GM12878 (cell line): Measurements from ENCODE around the gene TMEM33. TPM values are rescaled to one million over a fixed set of nuclear protein-coding genes. Genes with fewer than 3 reads are reported as not detected.

Source experiments
- ATAC-seq: fragments of 200-7000 bp; cut with Tn5 transposase; 3 replicates; pipeline ENCODE4 v1.9.1; 2020; ENCODE audit warnings: mild to moderate bottlenecking, moderate library complexity
- BruUV-seq: library from RNA; stranded (reverse); fragments of 400-500 nt; replicated peaks from 2 replicates; lab custom pipeline; 2021; lab: Mats Ljungman, UMichigan
- CTCF ChIA-PET: fragments of 300-600 bp; sonication (Branson Sonifier 250); formaldehyde crosslinking; extraction: SDS; loops from one replicate; lab custom pipeline; 2021; ENCODE audit warnings: inconsistent platforms; lab: Yijun Ruan, JAX
- POLR2A ChIA-PET: fragments of 350-600 bp; formaldehyde crosslinking; extraction: SDS; loops from one replicate; lab custom pipeline; 2021; ENCODE audit warnings: inconsistent platforms; lab: Charles Lee
- RAD21 ChIA-PET: fragments of 300-600 bp; sonication (Branson Sonifier 250); formaldehyde crosslinking; loops from one replicate; lab custom pipeline; 2023; ENCODE audit warnings: antibody characterized with exemption; ENCODE audit not compliant: unreplicated experiment; lab: Charles Lee
- SMC1A ChIA-PET: fragments of 300-600 bp; sonication (Branson Sonifier 250); formaldehyde crosslinking; loops from one replicate; lab custom pipeline; 2023; ENCODE audit not compliant: unreplicated experiment, uncharacterized antibody; lab: Charles Lee
- DNase-seq: peaks from one replicate; pipeline ENCODE4 v3.0.0-alpha.2; 2011; ENCODE audit warnings: low read depth, low spot score
- FAIRE-seq: peaks from 3 replicates; lab custom pipeline; 2011; peaks lifted over from hg19 to GRCh38; lab: Jason Lieb, UNC
- H2AFZ ChIP-seq: 2 replicates; pipeline ENCODE4 v1.6.0; 2011; ENCODE audit warnings: low read depth, low read length, control low read depth; ENCODE audit not compliant: control insufficient read depth
- H3K27ac ChIP-seq: 2 replicates; pipeline ENCODE4 v1.5.1; 2011; ENCODE audit warnings: control low read depth; ENCODE audit not compliant: control insufficient read depth, insufficient read depth
- H3K27me3 ChIP-seq, 2 experiments: replicated peaks in 1 of 2; 2 replicates each; pipeline versions ENCODE4 v1.6.0 to v1.6.1; 2011; ENCODE audit warnings: low read length in 1 of 2; ENCODE audit not compliant: control insufficient read depth in 2 of 2, insufficient read depth in 2 of 2
- H3K36me3 ChIP-seq, 2 experiments: 2 replicates each; pipeline ENCODE4 v1.5.1; 2011; ENCODE audit warnings: low read length in 1 of 2; ENCODE audit not compliant: control insufficient read depth in 2 of 2, insufficient read depth in 2 of 2
- H3K4me1 ChIP-seq: 2 replicates; pipeline ENCODE4 v1.6.1; 2011; ENCODE audit warnings: mild to moderate bottlenecking, low read length, moderate library complexity, mixed read lengths; ENCODE audit not compliant: control insufficient read depth, insufficient read depth
- H3K4me2 ChIP-seq: 2 replicates; pipeline ENCODE4 v1.6.0; 2011; ENCODE audit warnings: control low read depth; ENCODE audit not compliant: control insufficient read depth, insufficient read depth
- H3K4me3 ChIP-seq: fragments of 200-600 bp; sonication (generic); 2 replicates; pipeline ENCODE4 v1.5.1; 2016
- H3K79me2 ChIP-seq: 2 replicates; pipeline ENCODE4 v1.6.0; 2011; ENCODE audit warnings: low read length; ENCODE audit not compliant: control insufficient read depth, insufficient read depth
- H3K9ac ChIP-seq: 2 replicates; pipeline ENCODE4 v1.8.0; 2011; ENCODE audit warnings: low read length, control low read depth, mixed read lengths; ENCODE audit not compliant: control insufficient read depth, insufficient read depth
- H3K9me3 ChIP-seq: replicated peaks from 3 replicates; pipeline ENCODE4 v1.5.1; 2011; ENCODE audit warnings: mild to moderate bottlenecking, low read length; ENCODE audit not compliant: control insufficient read depth, insufficient read depth
- H4K20me1 ChIP-seq: 2 replicates; pipeline ENCODE4 v1.6.0; 2011; ENCODE audit not compliant: control insufficient read depth, insufficient read depth
- IRF4 ChIP-seq: IDR thresholded peaks from 2 replicates; pipeline ENCODE4 v1.6.1; 2011; ENCODE audit warnings: low read depth, low read length
- JUNB ChIP-seq: IDR thresholded peaks from 2 replicates; pipeline ENCODE4 v1.6.1; 2016; ENCODE audit warnings: antibody characterized with exemption, mild to moderate bottlenecking
- NFYA ChIP-seq: IDR thresholded peaks from 2 replicates; pipeline ENCODE4 v1.6.1; 2011; ENCODE audit warnings: low read depth, mild to moderate bottlenecking, low read length, improper control_type of control experiment, borderline replicate concordance
- RB1 ChIP-seq: fragments of 450-650 bp; formaldehyde crosslinking; IDR thresholded peaks from 2 replicates; pipeline ENCODE4 v1.6.1; 2017; ENCODE audit warnings: mild to moderate bottlenecking, borderline replicate concordance
- in situ Hi-C: fragments of 300-500 bp; cut with MboI; formaldehyde crosslinking; loops from 9 replicates; pipeline ENCODE4 v1.14.3; 2018; ENCODE audit warnings: mixed read lengths
- intact Hi-C: fragments of 100-400 bp; cut with micrococcal nuclease; formaldehyde crosslinking; loops from one replicate; pipeline ENCODE4 v1.14.2; 2022; ENCODE audit not compliant: unreplicated experiment
- polyA plus RNA-seq, 11 experiments: library from polyadenylated mRNA; depleted of rRNA in 4 of 11; unstranded in 6 of 11; stranded (reverse) in 5 of 11; fragments of >200 nt; fragmentation: Nextera tagmentation in 4 of 11; fragmentation: Illumina TruSeq in 1 of 11; extraction: Ambion mirVana in 4 of 11; extraction: Trizol in 1 of 11; gene quantifications; 1 replicate in 1 of 11; 2 replicates in 10 of 11; pipeline versions ENCODE4 v1.2.1 to v1.2.3, GENCODE V29; 2011 to 2016; ENCODE audit warnings: inconsistent platforms in 2 of 11, missing spikeins in 2 of 11, low read depth in 1 of 11
- total RNA-seq, 4 experiments: library from RNA; depleted of rRNA in 3 of 4; stranded (reverse); fragments of >200 nt in 3 of 4; fragmentation: Illumina TruSeq in 1 of 4; extraction: Trizol in 1 of 4; gene quantifications; 2 replicates each; pipeline versions ENCODE4 v1.2.1 to v1.2.3, GENCODE V29; 2013 to 2021
- TF ChIP-seq, protein P1 (sequence below): IDR thresholded peaks from 2 replicates; pipeline ENCODE4 v1.6.1; 2012; ENCODE audit warnings: low read length, inconsistent platforms
- TF ChIP-seq, protein P2 (sequence below): IDR thresholded peaks from 2 replicates; pipeline ENCODE4 v1.6.1; 2011; ENCODE audit warnings: mild to moderate bottlenecking, low read depth, low read length, moderate library complexity; ENCODE audit not compliant: insufficient replicate concordance
- TF ChIP-seq, protein P3 (sequence below): fragments of 450-650 bp; IDR thresholded peaks from 2 replicates; pipeline ENCODE4 v1.6.1; 2017; ENCODE audit warnings: mild to moderate bottlenecking, low read depth, inconsistent platforms; ENCODE audit not compliant: poor library complexity, severe bottlenecking
- TF ChIP-seq, protein P4 (sequence below): IDR thresholded peaks from 2 replicates; pipeline ENCODE4 v1.6.1; 2012; ENCODE audit warnings: improper control_type of control experiment, low read depth, low read length; ENCODE audit not compliant: insufficient replicate concordance

Gene TMEM33
- total and polyA plus RNA-seq, 10 of the 15 experiments (the other 5 are each of a cell fraction or from before 2014, with no cell fraction given) = 7.9 to 60.2 (median 33.4) TPM

DNA sequence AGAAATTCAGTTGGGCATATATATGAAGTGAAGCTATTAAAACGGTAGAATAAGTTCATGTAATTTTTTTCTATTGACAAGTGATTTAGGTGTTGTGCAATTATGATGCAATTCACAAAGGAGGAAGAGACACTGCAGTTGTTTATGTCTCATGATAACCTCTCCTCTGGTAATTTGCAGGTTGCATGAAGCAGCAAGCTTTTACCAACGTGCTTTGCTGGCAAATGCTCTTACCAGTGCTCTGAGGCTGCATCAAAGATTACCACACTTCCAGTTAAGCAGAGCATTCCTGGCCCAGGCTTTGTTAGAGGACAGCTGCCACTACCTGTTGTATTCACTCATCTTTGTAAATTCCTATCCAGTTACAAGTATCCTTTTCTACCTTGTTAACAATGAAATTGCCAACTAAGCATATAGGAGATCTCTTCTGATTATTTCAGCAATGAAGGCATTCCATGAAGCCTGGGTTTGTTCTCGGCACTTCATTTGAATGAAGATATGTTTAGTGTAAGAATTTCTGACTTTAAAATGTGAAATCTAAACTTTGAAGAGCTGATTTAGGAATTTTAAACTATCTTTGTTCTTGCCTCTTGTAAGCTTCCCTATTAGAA lies 3.9 kb downstream of the TMEM33 start (continued):
- TF ChIP-seq, protein P1, sequence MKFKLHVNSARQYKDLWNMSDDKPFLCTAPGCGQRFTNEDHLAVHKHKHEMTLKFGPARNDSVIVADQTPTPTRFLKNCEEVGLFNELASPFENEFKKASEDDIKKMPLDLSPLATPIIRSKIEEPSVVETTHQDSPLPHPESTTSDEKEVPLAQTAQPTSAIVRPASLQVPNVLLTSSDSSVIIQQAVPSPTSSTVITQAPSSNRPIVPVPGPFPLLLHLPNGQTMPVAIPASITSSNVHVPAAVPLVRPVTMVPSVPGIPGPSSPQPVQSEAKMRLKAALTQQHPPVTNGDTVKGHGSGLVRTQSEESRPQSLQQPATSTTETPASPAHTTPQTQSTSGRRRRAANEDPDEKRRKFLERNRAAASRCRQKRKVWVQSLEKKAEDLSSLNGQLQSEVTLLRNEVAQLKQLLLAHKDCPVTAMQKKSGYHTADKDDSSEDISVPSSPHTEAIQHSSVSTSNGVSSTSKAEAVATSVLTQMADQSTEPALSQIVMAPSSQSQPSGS = no peak

DNA sequence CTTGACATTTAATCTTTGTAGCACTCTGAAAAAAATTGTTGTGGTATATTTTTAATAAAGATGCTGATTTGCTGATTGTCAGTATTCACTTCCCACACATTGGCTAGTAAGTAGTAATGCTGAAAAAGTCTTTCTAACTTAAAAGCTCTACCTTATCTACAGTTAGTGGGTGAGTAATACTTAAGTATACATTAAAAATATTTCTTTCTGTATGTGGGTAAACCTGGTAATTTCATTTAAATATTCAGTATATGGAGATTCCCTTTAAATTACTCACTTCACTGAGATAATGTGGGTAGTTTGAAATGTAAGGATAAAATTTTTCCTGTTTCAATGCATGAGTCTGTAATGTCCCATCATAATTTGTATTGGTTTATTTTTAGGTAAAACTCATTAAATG lies 5.6 kb downstream of the TMEM33 start:
- DNase-seq = no peak
- CTCF ChIA-PET = interaction anchor here (1.3 kb wide), 1 partner anchor 8 kb away, joined by 3 read pairs; no protein-coding TSS in a partner anchor
- Histone ChIP-seq H3K27ac (no peak overlapping the region), H3K79me2 (peaks cover 37% of the 10 kb centered on the region), H3K36me3 (peaks cover 0 to 20% of the 10 kb centered on the region in 2 experiments; a peak in 3 of 4 replicates), H3K9me3 (no peaks in the 10 kb centered on the region), H2AFZ (no peak overlapping the region), H3K4me2 (no peak overlapping the region), H4K20me1 (no peaks in the 10 kb centered on the region), H3K4me1 (peaks cover 3% of the 10 kb centered on the region; the same call in 1 of the 2 replicates), H3K9ac (no peak overlapping the region), H3K27me3 (no peaks in the 10 kb centered on the region), H3K4me3 (no peak overlapping the region)
- RAD21 ChIA-PET = no interaction called here
- BruUV-seq = no TSS peak
- SMC1A ChIA-PET = no interaction called here
- no peak for FAIRE-seq
- in situ Hi-C loops (no loop called here), intact Hi-C loops (no loop called here)
- no peak for ATAC-seq
- POLR2A ChIA-PET = no interaction called here
- TF ChIP-seq IRF4 (no peak), JUNB (no peak), NFYA (no peak), RB1 (no peak)
- TF ChIP-seq, protein P2, sequence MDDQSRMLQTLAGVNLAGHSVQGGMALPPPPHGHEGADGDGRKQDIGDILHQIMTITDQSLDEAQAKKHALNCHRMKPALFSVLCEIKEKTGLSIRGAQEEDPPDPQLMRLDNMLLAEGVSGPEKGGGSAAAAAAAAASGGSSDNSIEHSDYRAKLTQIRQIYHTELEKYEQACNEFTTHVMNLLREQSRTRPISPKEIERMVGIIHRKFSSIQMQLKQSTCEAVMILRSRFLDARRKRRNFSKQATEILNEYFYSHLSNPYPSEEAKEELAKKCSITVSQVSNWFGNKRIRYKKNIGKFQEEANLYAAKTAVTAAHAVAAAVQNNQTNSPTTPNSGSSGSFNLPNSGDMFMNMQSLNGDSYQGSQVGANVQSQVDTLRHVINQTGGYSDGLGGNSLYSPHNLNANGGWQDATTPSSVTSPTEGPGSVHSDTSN = no peak
- TF ChIP-seq, protein P3, sequence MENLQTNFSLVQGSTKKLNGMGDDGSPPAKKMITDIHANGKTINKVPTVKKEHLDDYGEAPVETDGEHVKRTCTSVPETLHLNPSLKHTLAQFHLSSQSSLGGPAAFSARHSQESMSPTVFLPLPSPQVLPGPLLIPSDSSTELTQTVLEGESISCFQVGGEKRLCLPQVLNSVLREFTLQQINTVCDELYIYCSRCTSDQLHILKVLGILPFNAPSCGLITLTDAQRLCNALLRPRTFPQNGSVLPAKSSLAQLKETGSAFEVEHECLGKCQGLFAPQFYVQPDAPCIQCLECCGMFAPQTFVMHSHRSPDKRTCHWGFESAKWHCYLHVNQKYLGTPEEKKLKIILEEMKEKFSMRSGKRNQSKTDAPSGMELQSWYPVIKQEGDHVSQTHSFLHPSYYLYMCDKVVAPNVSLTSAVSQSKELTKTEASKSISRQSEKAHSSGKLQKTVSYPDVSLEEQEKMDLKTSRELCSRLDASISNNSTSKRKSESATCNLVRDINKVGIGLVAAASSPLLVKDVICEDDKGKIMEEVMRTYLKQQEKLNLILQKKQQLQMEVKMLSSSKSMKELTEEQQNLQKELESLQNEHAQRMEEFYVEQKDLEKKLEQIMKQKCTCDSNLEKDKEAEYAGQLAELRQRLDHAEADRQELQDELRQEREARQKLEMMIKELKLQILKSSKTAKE = no peak
- TF ChIP-seq, protein P4, sequence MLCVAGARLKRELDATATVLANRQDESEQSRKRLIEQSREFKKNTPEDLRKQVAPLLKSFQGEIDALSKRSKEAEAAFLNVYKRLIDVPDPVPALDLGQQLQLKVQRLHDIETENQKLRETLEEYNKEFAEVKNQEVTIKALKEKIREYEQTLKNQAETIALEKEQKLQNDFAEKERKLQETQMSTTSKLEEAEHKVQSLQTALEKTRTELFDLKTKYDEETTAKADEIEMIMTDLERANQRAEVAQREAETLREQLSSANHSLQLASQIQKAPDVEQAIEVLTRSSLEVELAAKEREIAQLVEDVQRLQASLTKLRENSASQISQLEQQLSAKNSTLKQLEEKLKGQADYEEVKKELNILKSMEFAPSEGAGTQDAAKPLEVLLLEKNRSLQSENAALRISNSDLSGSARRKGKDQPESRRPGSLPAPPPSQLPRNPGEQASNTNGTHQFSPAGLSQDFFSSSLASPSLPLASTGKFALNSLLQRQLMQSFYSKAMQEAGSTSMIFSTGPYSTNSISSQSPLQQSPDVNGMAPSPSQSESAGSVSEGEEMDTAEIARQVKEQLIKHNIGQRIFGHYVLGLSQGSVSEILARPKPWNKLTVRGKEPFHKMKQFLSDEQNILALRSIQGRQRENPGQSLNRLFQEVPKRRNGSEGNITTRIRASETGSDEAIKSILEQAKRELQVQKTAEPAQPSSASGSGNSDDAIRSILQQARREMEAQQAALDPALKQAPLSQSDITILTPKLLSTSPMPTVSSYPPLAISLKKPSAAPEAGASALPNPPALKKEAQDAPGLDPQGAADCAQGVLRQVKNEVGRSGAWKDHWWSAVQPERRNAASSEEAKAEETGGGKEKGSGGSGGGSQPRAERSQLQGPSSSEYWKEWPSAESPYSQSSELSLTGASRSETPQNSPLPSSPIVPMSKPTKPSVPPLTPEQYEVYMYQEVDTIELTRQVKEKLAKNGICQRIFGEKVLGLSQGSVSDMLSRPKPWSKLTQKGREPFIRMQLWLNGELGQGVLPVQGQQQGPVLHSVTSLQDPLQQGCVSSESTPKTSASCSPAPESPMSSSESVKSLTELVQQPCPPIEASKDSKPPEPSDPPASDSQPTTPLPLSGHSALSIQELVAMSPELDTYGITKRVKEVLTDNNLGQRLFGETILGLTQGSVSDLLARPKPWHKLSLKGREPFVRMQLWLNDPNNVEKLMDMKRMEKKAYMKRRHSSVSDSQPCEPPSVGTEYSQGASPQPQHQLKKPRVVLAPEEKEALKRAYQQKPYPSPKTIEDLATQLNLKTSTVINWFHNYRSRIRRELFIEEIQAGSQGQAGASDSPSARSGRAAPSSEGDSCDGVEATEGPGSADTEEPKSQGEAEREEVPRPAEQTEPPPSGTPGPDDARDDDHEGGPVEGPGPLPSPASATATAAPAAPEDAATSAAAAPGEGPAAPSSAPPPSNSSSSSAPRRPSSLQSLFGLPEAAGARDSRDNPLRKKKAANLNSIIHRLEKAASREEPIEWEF = no peak
